Ishikawa (cell line): ENCODE results near the gene OR10H1.

Source experiments
- CEBPB ChIP-seq: IDR thresholded peaks from 2 replicates; pipeline ENCODE4 v1.6.1; 2012
- FOXM1 ChIP-seq: IDR thresholded peaks from 2 replicates; pipeline ENCODE4 v1.6.1; 2012; ENCODE audit warnings: low read depth, borderline replicate concordance
- RAD21 ChIP-seq: IDR thresholded peaks from 2 replicates; pipeline ENCODE4 v1.6.1; 2012; ENCODE audit warnings: low read depth
- ZBTB7A ChIP-seq: IDR thresholded peaks from 2 replicates; pipeline ENCODE4 v1.6.1; 2012; ENCODE audit warnings: low read depth

GRCh38 chr19:15828121-15828610 lies 12.7 kb upstream of the OR10H1 start:
- TF ChIP-seq RAD21, result no peak
- TF ChIP-seq ZBTB7A, result no peak
- TF ChIP-seq CEBPB, result no peak
- TF ChIP-seq FOXM1, result no peak
